OCI-M2 (cell line): ENCODE measurements around the gene NKTR.

Experiments used
- DNase-seq: peaks from one replicate; lab custom pipeline; 2025; ENCODE audit not compliant: unreplicated experiment; lab: John Stamatoyannopoulos, UW

NKTR gene

DNA sequence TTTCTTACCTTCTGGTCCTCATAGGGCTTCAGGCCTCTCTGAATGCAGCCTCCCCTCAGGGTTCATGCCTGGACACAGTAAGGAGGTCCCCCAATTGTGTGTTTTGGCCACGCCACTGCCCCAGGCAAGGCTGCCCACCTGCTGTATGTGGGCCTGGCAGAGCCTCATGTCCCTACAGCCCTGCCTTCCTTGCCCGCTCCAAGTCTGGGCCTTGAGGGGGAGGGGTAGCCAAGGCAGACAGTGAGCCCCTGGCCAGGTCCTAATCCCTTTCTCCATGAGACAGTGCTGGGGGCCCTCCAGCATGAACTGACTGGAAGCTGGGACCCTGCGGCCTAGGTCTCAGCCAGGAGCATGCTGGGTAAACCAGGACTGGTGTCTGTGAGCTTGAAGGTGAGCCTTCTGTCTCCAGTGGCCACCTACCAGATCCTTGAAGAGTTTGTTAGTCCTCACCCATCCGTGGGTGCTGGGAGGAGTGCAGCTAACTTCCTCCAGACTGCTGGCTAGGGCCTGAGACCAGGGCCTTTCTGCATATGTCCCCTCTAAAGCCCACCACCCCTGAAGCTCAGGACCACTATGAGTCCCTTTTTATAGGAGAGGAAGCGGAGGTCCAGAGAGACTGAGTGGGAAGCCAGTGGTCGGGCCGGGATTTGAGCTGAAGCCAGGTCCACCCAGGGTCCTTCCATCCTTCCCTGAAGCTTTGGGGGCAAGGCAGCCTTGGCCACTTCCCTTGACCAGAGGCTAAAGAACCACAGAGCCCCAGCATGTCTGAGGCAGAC, 61.7 kb downstream of the NKTR start:
- DNase-seq: no peak

DNA sequence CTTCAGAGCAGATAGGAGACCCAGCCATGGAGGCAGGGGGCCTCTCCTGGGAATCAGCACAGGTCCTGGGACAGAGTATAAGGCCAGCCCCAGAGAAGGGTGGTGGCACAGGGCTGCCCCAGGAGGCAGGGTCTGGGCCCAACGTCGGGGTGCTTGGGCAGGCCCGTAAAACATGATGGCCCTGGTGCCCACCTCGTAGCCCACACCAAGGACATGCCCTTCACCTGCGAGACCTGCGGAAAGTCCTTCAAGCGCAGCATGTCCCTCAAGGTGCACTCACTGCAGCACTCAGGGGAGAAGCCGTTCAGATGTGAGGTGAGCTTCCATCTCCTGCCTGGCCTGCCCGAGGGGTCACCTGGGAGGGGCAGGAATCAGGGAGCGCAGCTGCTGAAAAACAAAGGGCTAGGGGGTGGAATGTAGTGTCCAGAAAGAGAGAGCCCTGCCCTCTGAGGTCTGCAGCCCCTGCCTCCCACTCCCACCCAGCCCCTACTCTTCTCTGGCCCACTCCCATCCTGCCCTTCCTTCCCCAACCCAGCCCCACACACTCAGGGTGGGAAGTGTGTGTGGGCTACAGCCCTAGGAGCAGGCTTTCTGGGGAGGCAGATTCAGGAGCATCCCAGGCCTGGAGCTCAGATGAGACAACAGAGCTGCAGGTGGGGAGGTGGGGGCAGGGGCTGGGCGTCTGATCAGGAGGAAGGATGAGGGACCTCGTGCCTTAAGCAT, 62.5 kb downstream of the NKTR start:
- no peak for DNase-seq

DNA sequence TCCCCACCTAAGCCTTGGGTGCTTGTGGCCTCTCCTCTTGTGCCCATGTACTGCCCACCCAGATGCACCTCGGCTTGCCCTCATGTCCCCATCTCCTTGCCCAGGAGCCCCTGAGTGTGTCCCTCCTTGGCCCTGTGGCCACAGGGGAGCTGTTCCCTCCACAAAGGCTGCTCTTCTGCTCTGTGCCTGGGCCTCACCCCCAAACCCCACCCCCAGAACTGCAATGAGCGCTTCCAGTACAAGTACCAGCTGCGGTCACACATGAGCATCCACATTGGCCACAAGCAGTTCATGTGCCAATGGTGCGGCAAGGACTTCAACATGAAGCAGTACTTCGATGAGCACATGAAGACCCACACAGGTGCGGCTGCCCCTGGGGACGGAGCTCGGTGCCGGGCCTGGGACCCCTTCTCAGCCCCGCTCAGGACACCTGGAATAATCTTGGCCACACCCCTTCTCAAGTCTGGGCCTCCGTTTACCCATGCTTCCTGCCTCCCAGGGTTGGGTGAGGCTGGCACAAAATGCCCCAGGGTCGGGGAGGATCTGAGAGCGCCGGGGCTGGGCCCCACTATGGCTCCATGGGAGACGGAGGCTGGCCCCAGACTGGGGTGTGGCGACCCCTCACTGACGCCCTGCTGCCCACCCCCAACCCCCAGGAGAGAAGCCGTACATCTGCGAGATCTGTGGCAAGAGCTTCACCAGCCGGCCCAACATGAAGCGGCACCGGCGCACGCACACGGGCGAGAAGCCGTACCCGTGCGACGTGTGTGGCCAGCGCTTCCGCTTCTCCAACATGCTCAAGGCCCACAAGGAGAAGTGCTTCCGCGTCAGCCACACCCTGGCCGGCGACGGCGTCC, 63.3 kb downstream of the NKTR start:
- no peak for DNase-seq

DNA sequence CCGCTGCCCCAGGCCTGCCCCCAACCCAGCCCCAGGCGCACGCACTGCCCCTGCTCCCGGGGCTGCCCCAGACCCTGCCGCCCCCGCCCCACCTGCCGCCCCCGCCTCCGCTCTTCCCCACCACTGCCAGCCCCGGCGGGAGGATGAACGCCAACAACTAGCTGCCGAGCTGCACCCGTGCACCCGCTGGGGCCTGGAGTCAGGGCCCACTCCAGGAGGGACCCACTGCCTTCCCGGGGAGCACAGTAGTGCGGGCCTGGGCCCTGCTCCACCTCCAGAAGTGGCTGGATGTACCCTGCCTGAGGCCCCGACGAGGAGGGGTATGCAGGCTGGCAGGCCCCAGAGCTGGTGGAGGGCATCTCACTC, 63.9 kb downstream of the NKTR start:
- no peak for DNase-seq

DNA sequence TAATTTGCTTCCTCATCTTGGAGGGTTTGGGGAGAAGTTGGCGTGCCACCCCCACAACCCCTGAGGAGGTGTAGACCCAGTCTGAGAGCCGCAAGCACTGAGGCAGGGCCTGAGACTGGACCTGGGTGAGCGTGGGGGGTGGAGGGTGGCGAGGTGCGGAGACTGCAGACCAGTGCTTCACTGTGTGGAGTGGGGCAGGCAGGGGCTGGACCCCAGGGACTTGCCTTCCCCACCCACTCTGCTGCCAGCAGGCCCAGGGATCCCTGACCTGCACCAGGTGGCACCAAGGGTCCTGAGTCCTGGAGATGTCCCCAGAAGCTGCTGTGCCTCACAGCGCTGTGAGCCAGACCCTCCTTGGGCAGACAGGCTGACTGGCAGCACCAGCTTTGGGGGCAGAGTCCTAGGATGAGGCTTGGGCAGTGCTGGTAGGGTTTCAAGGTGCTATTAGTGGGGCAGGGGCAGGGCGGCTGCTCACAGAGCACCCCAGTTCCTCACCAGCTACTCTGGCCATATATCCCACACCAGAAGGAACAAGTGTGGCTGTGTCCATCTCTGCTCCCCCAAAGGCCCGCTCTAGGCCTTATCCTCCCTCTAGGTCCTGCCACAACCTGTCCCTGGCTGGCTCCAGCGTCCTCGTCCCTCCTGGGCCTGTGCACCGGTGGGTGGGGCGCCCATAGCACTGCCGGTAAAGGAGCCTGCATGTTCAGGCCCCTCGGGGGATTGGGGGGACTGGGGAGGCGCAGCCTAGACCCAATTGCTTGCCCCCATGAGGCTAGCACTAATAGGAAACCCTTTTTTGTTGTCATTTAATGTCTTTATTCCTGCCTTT, 64.8 kb downstream of the NKTR start:
- DNase-seq: no peak

DNA sequence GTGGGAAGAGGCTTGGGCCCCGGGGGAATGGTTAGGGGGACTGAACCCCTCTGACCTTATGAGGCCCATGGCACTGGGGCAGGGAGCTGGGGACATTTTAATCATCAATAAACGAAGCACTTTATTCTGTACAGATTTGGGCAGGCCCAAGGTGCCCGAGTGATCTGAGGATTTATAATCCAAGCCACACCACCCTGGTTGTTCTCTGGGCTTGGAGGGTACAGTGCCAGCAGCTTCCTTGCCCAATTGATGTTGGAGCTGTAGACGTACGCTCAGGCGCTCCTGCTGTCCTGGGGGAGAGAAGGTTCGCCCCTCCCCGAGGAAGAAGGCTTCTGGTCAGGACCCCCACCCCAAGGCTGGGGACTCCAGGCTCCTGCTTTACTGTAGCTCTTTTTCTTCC, 65.5 kb downstream of the NKTR start:
- no peak for DNase-seq

DNA sequence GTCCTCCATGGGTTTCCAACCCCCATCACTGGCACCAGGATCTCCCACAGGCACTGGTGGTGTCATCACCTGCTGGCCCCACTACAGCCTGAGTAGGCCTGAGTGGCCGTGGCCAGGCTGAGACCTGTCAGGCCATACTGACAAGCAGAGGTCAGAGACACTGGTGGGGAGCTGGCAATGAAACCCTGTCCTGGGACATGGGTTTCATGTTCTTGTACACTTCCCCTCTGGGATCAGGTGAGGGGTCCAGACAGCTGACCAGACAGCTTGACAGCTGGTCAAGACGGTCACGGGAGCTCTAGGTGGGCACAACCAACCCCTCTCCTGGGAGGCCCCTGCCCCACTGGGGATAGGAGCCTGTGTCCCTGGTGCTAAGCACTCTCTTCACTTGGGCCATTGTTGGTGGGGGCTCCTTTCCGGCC, 66.1 kb downstream of the NKTR start:
- no peak for DNase-seq

DNA sequence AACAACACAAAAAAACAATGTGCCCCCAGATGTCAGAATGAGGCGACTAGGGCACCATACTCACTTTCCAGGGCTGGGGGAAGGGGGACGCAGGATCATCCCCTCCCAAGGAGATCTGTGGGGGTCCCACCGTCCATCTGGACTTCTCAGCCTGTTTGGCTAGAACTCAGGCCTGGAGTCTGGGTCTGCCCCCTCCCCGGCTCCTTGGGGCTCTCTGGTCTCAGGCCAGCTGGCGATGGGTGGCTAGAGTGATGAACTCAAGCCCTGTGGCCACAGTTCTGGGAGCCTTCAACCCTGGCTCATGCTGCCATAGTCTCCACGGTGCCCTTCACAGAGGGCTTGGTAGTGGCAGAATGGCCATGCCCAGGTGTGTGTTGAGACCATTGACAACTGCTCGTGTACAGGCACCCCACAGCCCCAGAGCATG, 66.6 kb downstream of the NKTR start:
- DNase-seq: no peak

DNA sequence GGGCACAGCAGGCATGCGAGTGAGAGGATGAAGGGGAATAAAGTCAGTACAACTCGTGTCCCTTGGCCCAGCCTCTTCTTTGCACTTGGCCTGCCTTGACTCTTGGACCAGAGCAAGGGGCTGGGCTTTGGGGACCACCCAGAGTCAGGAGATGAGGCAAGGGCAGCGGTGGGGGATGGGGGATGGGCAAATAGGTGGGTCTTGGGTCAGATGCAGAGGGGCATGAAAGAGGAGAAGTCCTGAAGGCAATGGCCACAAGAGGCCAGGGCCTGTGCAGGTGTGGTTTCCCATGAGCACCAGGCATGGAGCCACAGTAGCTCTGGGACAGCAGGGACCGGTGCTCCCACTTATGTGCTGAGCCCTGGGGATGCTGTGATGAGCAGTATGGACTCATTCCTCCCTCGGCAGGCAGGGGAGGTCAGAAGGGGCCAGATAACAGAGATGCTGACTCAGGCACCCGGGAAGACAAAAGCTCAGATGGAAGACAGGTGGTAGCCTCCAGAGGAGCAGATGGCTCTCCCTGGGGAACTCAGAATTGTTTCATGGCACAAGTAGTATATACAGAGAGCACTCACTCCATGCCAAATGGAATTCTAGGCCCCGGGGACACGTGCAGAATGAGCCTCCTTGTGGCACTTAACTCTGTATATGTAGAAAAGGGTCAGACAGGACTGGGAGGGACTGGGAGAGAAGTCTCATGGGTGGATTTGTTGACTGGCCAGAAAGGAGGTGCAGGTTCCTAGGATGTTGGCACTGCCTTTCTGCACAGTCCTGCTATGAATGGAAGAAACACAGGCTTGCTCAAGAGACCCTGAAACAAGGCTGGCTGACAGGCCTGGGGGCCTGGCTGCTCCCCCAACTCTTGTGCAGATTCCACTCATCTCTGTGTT, 67.3 kb downstream of the NKTR start:
- no peak for DNase-seq

DNA sequence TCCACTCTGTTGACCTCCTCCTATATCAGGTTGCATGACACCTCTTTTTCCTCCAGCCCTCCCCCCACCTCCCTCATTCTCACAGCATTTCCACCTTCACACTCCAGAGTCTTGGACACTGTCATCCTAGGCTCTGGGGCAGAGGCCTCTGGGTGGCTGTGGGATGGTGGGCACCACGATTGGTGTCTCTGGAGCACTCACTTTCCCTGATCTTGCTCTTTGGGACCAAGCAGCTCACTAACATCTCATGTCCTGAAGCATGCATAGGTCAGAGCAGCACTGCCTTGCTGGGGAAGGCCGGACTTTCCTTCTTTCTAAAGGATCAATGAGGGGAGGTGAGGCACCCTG, 67.9 kb downstream of the NKTR start:
- no peak for DNase-seq

DNA sequence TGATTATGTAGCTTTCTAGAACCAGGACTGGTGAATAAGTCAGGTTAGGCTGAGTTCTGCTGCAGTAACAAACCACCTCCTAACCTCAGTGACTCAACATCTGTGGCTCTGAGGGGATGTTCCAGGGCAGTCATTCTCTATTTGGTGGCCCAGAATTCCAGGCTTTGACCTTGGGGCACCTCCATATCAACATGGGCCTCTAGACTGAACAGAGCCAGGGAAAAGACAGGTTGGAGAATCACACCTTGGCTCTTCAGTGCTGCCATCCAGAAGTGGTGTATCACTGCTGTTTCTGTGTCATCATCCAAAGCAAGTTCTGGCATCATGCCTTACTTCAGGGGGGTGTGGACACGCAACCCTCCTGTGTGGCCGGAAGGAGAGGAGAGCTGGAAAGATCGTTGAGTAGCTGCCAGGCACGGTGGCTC, 68.3 kb downstream of the NKTR start:
- DNase-seq: no peak

DNA sequence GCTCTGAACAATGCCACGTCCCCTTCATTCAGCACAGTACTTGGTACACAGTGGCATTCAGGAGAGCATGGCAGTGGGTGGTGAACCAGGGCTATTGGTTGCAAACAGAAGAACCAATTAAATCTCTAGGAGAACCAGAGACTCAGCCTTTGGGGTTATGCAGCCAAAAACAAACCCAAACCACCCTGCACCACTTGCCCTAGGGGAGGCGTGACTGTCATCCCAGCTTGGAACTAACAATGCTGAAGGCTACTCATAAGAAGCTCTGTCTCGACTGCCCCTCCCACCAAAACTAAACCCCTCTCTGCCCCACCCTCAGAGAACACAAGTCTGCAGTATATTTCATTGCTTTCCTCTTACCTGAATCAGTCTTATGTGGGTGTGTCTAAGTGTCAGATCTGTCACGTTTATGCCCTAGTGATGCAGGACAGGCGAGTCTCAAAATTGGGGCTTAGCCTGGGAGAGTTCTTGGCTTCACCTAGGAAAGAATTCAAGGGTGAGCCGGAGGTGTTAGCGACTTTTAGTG, 69.6 kb downstream of the NKTR start:
- no peak for DNase-seq

DNA sequence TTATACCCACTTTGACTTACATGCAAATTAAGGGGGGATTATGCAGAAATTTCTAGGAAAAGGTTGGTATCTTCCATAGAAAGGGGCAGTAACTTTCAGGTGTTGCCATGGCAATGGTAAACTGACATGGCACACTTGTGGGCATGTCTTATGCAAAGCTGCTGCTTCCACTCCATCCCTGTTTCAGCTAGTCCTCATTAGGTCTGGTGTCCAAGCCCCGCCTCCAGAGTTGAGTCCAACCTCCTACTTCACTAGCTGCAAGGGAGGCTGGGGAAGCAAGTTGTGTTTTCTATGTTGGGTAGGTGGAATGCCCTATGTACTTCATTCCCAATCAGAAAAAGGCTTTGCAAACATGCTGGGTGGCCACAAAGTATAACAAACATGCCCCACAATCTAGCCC, 70.2 kb downstream of the NKTR start:
- no peak for DNase-seq

DNA sequence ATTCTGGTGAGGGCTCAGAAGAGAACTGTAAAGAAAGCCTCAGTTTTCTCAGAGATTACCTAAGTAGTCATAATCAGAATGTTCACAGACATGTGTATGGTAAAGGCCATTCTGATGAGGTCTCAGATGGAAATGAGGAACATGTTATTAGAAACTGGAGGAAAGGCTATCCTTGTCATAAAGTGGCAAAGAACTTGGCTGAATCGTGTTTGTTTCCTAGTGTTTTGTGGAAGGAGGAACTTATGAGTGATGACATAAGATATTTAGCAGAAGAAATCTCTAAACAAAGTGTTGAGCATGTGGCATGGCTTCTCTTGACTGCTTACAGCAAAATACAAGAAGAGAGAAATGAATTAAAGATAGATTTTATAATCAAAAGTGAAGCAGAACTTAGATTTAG, 72.0 kb downstream of the NKTR start:
- DNase-seq: no peak

DNA sequence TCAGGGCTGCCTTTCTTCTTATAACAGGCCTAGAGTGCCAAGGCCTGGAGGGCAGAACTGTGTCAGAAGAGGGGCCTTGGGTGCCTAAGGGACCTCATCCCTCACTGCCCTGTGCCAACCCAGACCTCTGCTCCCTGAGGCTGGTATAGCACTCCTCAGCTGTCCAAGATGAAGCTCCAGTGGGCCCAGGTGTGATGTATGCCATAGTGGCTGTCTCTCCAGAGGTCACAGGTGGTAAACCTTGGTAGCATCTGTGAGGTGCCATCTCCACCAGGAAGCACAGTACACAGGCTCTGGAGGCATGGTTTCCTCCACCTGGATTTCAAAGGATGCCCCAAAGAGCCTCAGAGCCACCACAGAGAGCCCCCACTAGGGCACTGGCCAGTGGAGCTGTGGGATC, 72.6 kb downstream of the NKTR start:
- DNase-seq: no peak

DNA sequence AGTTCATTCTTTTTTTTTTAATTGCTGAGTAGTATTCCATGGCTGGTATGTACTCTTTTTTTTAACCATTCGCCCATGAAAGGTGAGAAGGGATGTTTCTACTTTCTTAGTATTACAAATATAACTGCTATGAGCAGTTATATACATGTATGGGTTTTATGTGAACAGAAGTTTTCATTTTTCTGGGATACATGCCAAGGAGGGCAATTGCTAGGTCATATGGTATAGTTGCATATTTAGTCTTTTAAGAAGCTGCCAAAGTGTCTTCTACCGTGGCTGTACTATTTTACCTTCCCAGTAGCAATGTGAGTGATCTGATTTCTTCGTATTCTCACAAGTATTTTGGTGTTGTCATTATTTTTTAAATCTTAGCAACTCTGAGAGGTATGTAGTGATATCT, 73.7 kb downstream of the NKTR start:
- DNase-seq: no peak

DNA sequence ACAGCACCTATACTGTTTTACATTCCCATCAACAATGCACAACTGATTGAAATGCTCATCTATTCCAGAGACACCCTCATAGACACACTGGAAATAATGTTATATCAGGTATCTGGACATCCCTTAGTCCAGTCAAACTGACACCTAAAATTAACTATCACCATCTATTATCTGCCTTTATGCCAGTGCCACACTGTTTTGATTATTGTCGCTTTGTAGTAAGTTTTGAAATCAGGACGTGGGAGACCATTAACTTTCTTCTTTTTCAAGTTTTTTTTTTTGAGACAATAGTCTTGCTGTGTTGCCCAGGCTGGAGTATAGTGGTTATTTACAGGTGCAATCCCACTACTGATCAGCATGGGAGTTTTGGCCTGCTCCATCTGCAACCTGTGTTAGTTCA, 75.4 kb downstream of the NKTR start:
- DNase-seq: no peak

DNA sequence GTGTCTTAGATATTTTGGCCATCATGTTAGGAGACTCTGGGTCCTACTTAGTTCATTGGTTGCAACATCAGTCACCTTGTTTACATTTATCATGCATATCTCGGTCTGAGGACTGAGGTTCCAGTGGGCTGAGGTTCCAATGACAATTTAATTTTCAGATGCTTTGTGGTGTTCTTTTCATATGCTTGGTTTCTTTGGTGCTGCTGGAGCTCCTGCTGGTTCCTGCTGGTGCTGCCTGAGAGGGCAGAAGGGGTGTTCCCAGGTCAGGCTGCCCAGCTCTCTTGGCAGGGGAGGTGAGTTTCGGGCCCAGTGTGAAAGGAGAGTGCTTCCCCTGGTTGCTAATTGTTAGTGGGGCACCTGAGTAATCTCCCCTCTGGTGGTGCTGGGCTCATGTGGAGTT, 78.0 kb downstream of the NKTR start:
- no peak for DNase-seq

DNA sequence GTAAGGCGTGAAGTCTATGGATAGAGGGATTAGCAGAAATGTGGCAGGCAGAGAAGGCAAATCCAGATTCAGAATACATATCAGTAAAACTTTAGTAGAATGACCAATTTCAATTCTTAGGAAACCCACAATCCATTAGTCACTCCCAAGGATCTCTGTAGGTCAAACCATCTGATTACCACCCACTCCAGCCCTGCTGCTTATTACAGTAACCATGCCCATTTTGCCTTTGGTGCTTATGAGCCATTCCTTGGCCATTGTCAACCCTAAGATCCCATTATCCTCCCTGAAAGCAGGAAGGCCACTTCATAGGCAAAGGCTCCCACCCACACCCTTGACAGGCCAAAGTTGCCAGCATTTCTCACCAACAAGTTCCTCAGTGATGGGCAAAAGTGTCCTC, 79.8 kb downstream of the NKTR start:
- no peak for DNase-seq

DNA sequence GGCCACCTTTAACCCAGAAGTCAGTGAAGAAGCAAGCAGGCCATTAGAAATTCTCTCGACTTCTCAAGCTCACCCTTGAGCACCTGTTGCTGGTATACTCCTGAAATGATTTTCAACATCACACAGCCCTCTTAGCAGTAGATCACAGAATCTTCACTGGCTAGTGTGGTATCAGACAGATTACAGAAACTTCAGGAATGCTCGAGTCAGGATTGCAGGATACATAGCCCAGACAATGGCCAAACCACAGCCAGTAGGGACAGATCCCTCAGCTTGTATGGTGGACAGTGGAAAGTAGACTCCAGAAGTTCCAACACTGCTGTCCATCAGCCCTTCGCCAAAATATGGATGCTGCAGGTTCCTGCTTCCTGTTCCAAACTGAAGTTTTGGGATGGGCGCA, 80.3 kb downstream of the NKTR start:
- no peak for DNase-seq
